GM21786 (cell line): Measurements from ENCODE around the gene DISC1.
"Not testable (repeated sequence)": the region's sequence is repeated elsewhere in the genome, so short reads cannot be mapped to it uniquely, and the experiment has no call there.

Experiments
- ATAC-seq: cut with Tn5 transposase; IDR thresholded peaks from one replicate; pipeline ENCODE4 v1.9.1; 2021; ENCODE audit not compliant: unreplicated experiment

DISC1 gene

GRCh38 chr1:231763456-231763855 lies 136.9 kb downstream of the DISC1 start:
- ATAC-seq, result no peak

- ATAC-seq, result not testable (repeated sequence)
Measured at GRCh38 chr1:231765825-231766224, 139.2 kb downstream of the DISC1 start.

DNA sequence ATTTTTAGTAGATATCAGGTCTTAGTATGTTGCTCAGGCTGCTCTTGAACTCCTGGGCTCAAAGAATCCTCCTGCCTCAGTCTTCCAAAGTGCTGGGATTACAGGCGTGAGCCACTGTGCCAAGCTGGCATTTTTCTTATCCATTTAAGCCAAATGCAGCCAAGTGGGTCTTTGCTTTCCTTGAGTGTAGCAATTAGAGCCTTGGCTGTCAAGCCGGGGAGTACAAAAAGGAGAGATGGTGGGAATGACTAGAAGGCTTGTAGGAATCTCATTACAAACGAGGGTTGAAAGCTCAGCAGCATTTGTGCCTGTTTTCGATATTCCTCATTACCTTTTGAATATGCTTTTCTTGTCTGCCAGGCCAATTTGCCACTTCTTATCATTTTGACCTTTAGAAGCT lies 140.9 kb downstream of the DISC1 start:
- ATAC-seq, result no peak

DNA sequence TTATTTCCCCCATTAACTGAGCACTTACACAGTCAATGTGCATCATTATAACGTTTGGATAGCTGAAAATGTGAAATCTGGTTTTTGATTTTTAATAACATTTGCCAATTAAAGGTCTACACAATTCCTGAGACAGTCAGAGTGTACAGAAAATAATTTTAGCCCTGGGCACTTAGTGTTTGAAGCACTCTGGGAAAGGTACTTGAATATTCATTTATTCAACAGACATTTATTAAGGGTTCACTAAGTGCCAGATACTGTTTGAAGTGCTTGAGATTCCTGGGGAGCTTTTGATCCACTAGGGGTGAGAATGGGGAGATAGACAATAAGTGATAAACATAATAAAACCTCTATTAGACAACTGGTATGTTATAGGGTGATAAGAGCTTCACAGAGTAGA lies 141.8 kb downstream of the DISC1 start:
- ATAC-seq, result no peak

DNA sequence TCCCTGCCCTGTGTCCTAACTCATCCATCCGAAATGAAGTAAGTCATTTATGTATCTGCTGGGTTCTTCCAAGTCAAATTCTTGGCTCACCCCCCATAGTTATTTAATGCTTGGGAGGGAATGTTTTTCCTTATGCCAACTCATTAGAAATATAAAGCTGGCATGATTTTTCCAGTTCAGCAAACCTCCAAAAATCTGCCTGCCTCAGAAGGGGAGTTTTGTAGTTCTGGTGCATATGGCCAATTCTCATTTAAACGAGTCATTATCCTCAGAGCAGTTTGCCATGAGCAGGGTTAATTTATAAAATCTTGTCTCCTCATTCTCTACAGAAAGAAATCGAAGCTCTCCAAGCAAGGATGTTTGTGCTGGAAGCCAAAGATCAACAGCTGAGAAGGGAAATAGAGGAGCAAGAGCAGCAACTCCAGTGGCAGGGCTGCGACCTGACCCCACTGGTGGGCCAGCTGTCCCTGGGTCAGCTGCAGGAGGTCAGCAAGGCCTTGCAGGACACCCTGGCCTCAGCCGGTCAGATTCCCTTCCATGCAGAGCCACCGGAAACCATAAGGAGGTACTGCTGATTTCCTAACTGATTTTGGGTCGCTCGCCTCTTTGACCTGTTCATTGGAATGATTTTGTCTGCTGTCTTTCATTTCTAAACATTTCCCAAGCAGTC lies 144.1 kb downstream of the DISC1 start:
- no peak for ATAC-seq

- ATAC-seq, result no peak
Measured at GRCh38 chr1:231774719-231775335, 148.2 kb downstream of the DISC1 start.

GRCh38 chr1:231776010-231776756 lies 149.6 kb downstream of the DISC1 start:
- no peak for ATAC-seq

DNA sequence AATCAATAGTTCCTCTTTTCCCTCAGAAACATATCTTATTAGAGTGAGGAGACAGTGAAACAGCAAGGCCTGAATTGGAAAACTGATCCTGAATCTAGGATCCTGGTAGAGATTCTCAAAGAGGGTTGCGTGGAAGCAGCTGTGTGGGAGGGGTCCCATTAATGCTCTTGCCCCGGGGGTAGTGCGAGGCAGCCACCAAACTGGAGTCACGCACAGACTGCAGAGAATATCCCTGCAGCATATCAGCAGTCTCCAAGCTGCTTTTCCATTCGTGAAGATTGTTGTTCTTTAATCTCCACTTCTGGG lies 150.1 kb downstream of the DISC1 start:
- ATAC-seq, result no peak

- no peak for ATAC-seq
Measured at GRCh38 chr1:231778009-231778719, 151.6 kb downstream of the DISC1 start.

- no peak for ATAC-seq
Measured at GRCh38 chr1:231779081-231779480, 152.5 kb downstream of the DISC1 start.

DNA sequence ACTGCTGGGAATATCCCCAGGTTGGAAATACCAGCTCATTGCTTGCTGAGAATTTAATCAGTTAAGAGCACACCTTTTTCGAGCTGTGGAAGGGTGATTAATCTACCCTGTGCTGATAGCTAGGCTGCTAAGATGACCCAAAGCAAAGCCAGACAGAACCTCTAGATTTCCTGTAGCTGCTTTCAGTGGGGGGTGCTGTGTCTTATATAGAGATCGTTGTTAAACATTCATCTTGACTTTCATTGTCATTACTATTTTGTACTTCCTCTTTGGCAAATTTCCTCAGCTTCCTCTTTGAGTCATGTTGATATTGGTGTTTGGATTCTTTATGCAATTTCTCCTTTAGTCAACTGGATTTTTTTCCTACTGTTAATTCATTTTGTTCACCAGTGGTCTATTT lies 155.3 kb downstream of the DISC1 start:
- no peak for ATAC-seq

DNA sequence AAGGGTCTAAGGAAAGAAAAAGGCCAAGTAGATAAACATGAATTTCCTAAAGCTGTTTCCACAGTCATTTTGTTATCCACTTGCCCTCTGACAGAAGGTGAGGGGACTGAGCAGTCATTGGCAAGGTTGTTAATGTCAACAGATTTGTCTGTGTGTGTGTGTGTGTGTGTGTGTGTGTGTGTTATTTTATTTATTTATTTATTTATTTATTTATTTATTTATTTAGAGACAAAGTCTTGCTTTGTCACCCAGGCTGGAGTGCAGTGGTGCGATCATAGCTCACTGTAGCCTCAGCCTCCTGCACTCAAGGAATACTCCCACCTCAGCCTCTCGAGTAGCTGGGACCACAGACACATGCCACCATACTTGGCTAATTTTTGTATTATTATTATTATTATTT lies 158.5 kb downstream of the DISC1 start:
- not testable (repeated sequence) for ATAC-seq

DNA sequence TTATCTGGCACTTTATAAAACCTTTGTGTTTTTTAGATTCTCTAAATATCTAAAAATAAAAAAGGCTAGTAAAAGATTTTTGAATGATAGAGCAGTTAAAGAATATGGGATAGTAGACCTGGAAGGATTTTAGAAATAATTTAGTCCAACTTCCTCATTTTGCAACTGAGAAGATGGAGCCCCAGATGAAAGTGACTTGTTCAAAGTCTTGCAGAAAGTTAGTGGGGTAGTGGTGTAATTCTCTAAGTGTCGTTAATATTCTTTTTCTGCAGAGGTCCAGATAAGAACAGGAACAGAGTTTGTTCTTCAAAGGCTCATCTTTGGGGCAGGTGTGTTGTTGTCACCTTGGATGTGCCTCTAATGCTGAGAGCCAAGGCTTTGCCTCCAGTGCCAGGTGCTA lies 159.5 kb downstream of the DISC1 start:
- ATAC-seq, result no peak

GRCh38 chr1:231792634-231793033 lies 166.0 kb downstream of the DISC1 start:
- ATAC-seq, result no peak

- ATAC-seq, result no peak
Measured at GRCh38 chr1:231793893-231794292, 167.3 kb downstream of the DISC1 start.

DNA sequence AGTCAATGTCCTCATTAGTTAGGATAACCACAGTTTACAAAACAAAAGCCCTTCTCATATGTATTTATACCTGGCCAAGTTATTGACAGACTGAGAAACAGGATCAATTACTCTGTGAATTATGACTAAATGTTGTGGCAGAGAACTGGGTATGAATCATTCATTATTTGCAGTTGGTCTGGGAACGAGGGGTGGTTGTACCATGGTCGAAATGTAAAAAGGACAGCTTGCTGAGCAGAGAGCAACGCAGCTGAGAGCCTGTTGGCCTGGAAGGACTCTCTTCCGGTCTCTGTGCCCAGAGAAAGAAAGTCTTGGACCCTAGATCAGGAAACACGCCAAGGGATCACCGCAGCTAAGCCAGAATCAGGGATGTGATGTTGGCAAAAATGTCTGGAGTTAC lies 169.6 kb downstream of the DISC1 start:
- ATAC-seq, result no peak

DNA sequence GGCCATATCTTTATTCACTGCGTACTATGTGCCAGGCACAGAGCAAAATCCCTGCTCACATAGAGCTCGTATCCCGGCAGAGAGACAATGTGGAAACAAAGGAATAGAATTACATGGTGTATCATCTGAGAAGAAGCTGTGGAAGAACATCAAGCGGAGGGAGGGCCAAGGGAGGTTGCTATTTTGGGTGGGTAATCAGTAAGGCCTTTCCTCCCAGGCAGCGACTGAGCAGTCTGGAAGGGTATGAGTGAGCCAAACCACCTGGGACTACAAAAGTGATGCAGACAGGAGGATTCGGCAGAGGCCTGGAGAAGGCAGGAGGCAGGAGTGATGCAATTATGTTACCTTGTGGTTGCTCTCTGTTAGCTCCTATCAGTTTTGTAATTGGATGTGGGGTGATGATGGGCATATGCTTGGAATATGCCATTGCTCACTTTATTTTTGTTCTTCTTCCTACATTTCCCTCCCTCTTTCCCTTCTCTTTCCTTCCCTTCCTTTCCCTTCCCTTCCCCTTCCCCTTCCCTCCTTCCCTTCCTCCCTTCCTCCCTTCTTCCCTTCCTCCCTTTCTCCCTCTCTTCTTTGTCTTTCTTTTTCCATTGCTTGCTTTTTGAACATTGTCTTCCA lies 172.9 kb downstream of the DISC1 start:
- no peak for ATAC-seq

DNA sequence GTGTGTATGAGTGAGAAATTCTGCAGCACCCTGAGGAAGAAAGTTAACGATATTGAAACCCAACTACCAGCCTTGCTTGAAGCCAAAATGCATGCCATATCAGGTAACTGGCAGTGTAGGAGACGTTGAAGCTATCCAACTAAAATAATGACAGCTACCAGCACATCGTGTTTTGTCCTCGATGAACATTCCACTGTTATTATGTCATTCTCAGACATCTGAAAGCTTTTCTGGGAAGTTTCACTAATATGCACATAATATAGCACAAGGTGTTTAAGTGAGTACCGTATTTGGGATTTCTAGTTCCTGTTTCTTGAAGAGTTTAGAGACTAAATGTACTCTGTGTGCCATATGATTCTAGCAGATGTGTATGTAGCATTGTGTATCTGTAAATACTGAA lies 173.5 kb downstream of the DISC1 start:
- ATAC-seq, result no peak

- ATAC-seq, result no peak
Measured at GRCh38 chr1:231801042-231801585, 174.5 kb downstream of the DISC1 start.

DNA sequence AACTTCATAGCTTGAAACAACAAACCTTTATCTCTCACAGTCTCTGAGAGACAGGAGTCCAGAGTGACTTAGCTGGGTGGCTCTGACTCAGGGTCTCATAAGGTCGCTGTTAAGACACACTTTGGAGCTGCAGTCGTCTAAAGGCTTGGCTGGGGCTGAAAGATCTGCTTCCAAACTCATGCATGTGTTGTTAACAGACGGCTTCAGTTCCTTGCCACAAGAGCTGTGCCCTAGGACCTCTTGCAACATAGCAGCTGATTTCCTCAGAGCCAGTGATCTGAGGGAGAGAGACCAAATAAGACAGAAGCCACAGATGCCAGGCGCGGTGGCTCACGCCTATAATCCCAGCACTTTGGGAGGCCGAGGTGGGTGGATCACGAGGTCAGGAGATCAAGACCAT lies 176.8 kb downstream of the DISC1 start:
- ATAC-seq, result no peak
